H1 (cell line): ENCODE data around the gene CC2D1A. TPM values are rescaled to one million over a fixed set of nuclear protein-coding genes. Genes with fewer than 3 reads are reported as not detected.

Experiments used
- CTCF ChIA-PET: fragments of 300-600 bp; sonication (Branson Sonifier 250); formaldehyde crosslinking; loops from one replicate; lab custom pipeline; 2021; ENCODE audit not compliant: partially characterized antibody; lab: Charles Lee
- POLR2A ChIA-PET: fragments of 300-600 bp; sonication (Branson Sonifier 250); formaldehyde crosslinking; loops from one replicate; lab custom pipeline; 2021; ENCODE audit warnings: inconsistent platforms; ENCODE audit not compliant: partially characterized antibody; lab: Charles Lee
- DNase-seq, 2 experiments: peaks; one replicate each; pipeline versions ENCODE4 v3.0.0 to v3.0.0-alpha.2; 2010 to 2022; ENCODE audit warnings: low spot score in 2 of 2, low read depth in 1 of 2, mixed read lengths in 1 of 2
- FAIRE-seq: peaks from 2 replicates; lab custom pipeline; 2011; peaks lifted over from hg19 to GRCh38; lab: Jason Lieb, UNC
- H2AFZ ChIP-seq: 2 replicates; pipeline ENCODE4 v1.8.1; 2012; ENCODE audit warnings: low read length, inconsistent platforms
- H2AK5ac ChIP-seq: 2 replicates; pipeline ENCODE4 v1.6.1; 2013; ENCODE audit warnings: low read depth, low read length
- H2BK120ac ChIP-seq: replicated peaks from 2 replicates; pipeline ENCODE3; 2013; ENCODE audit warnings: low read depth, low read length, inconsistent platforms
- H2BK12ac ChIP-seq: 2 replicates; pipeline ENCODE4 v1.6.1; 2013; ENCODE audit warnings: low read depth, low read length
- H2BK15ac ChIP-seq: 2 replicates; pipeline ENCODE4 v1.6.1; 2013; ENCODE audit warnings: low read length
- H2BK20ac ChIP-seq: 2 replicates; pipeline ENCODE4 v1.6.1; 2013; ENCODE audit warnings: low read length
- H2BK5ac ChIP-seq: 2 replicates; pipeline ENCODE4 v1.6.1; 2013; ENCODE audit warnings: low read depth, low read length
- H3K14ac ChIP-seq: 2 replicates; pipeline ENCODE4 v1.6.1; 2013; ENCODE audit warnings: inconsistent platforms; ENCODE audit not compliant: insufficient read length
- H3K18ac ChIP-seq: 2 replicates; pipeline ENCODE4 v1.6.1; 2013; ENCODE audit warnings: low read length; ENCODE audit errors: extremely low read depth
- H3K23ac ChIP-seq: 2 replicates; pipeline ENCODE4 v1.6.1; 2013; ENCODE audit warnings: inconsistent platforms; ENCODE audit not compliant: insufficient read length
- H3K23me2 ChIP-seq: 2 replicates; pipeline ENCODE4 v1.6.1; 2013; ENCODE audit warnings: low read depth, low read length
- H3K27ac ChIP-seq: 2 replicates; pipeline ENCODE4 v1.6.1; 2011; ENCODE audit warnings: low read depth, low read length, inconsistent platforms
- H3K27me3 ChIP-seq, 4 experiments: replicated peaks in 1 of 4; 1 replicate in 1 of 4; 2 replicates in 3 of 4; pipeline versions ENCODE4 v1.6.1 to v1.8.1; 2011 to 2013; ENCODE audit warnings: low read length in 3 of 4, mild to moderate bottlenecking in 3 of 4, inconsistent platforms in 2 of 4, mixed read lengths in 2 of 4, moderate library complexity in 1 of 4; ENCODE audit not compliant: control insufficient read depth in 3 of 4, insufficient read depth in 3 of 4; ENCODE audit errors: extremely low read depth in 1 of 4
- H3K36me3 ChIP-seq, 4 experiments: 2 replicates each; pipeline versions ENCODE4 v1.6.1 to v1.8.1; 2011 to 2013; ENCODE audit warnings: mild to moderate bottlenecking in 4 of 4, low read length in 3 of 4, moderate library complexity in 2 of 4, control low read depth in 1 of 4, inconsistent platforms in 1 of 4; ENCODE audit not compliant: insufficient read depth in 4 of 4, control insufficient read depth in 2 of 4
- H3K4ac ChIP-seq: replicated peaks from 2 replicates; pipeline ENCODE3; 2013; ENCODE audit warnings: low read length, low read depth, mixed read lengths, inconsistent platforms; ENCODE audit not compliant: insufficient read length
- H3K4me1 ChIP-seq, 4 experiments: replicated peaks in 1 of 4; 1 replicate in 1 of 4; 2 replicates in 3 of 4; pipeline versions ENCODE4 v1.6.1 to v1.8.1; 2011 to 2013; ENCODE audit warnings: low read length in 3 of 4, inconsistent platforms in 2 of 4, mixed read lengths in 1 of 4; ENCODE audit not compliant: insufficient read depth in 4 of 4, control insufficient read depth in 3 of 4
- H3K4me2 ChIP-seq, 2 experiments: 2 replicates each; pipeline versions ENCODE4 v1.6.1 to v1.8.1; 2011 to 2013; ENCODE audit warnings: low read depth in 2 of 2, low read length in 2 of 2, control low read depth in 1 of 2, inconsistent platforms in 1 of 2, mild to moderate bottlenecking in 1 of 2; ENCODE audit not compliant: insufficient read depth in 1 of 2
- H3K4me3 ChIP-seq, 4 experiments: fragments of 200-600, 300-600 bp in 1 of 4; sonication (generic), shearing (Covaris generic), sonication (Bioruptor Twin) in 1 of 4; 2 replicates each; pipeline versions ENCODE4 v1.5.1 to v1.8.1; 2011 to 2016; ENCODE audit warnings: low read length in 4 of 4, low read depth in 3 of 4, control low read depth in 2 of 4, inconsistent platforms in 2 of 4, mild to moderate bottlenecking in 2 of 4, mixed read lengths in 1 of 4, moderate library complexity in 1 of 4; ENCODE audit not compliant: insufficient read depth in 2 of 4; ENCODE audit errors: extremely low read depth in 1 of 4
- H3K56ac ChIP-seq: replicated peaks from 2 replicates; pipeline ENCODE3; 2013; ENCODE audit warnings: low read depth, mild to moderate bottlenecking, mixed read lengths, low read length, inconsistent platforms; ENCODE audit not compliant: insufficient read length
- H3K79me1 ChIP-seq: 2 replicates; pipeline ENCODE4 v1.6.1; 2013; ENCODE audit warnings: low read depth, low read length, control low read depth
- H3K79me2 ChIP-seq, 2 experiments: 2 replicates each; pipeline versions ENCODE4 v1.6.1 to v1.8.1; 2012 to 2013; ENCODE audit warnings: low read length in 2 of 2, mild to moderate bottlenecking in 2 of 2, inconsistent platforms in 1 of 2; ENCODE audit not compliant: insufficient read depth in 2 of 2, control insufficient read depth in 1 of 2
- H3K9ac ChIP-seq, 4 experiments: replicated peaks in 1 of 4; 1 replicate in 1 of 4; 2 replicates in 3 of 4; pipeline versions ENCODE4 v1.6.1 to v1.8.1; 2011 to 2013; ENCODE audit warnings: low read depth in 3 of 4, low read length in 3 of 4, control low read depth in 2 of 4, mild to moderate bottlenecking in 2 of 4, moderate library complexity in 2 of 4, inconsistent platforms in 1 of 4; ENCODE audit errors: extremely low read depth in 1 of 4
- H3K9me3 ChIP-seq, 2 experiments: 2 replicates each; pipeline versions ENCODE4 v1.6.1 to v1.8.1; 2012 to 2013; ENCODE audit warnings: mild to moderate bottlenecking in 2 of 2, moderate library complexity in 2 of 2, control low read depth in 1 of 2, inconsistent platforms in 1 of 2, low read depth in 1 of 2, low read length in 1 of 2, mixed read lengths in 1 of 2; ENCODE audit not compliant: insufficient read depth in 2 of 2
- H4K20me1 ChIP-seq, 2 experiments: replicated peaks in 1 of 2; 2 replicates each; pipeline versions ENCODE3 to v1.8.1; 2011 to 2013; ENCODE audit warnings: inconsistent platforms in 2 of 2, low read length in 2 of 2, mild to moderate bottlenecking in 1 of 2; ENCODE audit not compliant: insufficient read depth in 2 of 2, control insufficient read depth in 1 of 2
- H4K5ac ChIP-seq: 2 replicates; pipeline ENCODE4 v1.6.1; 2013; ENCODE audit warnings: low read length, low read depth, mixed read lengths, inconsistent platforms; ENCODE audit not compliant: insufficient read length
- H4K8ac ChIP-seq: 2 replicates; pipeline ENCODE4 v1.8.0; 2013; ENCODE audit warnings: mild to moderate bottlenecking, moderate library complexity, low read length, inconsistent platforms; ENCODE audit not compliant: insufficient read depth; ENCODE audit errors: extremely low read depth
- H4K91ac ChIP-seq: replicated peaks from 2 replicates; pipeline ENCODE3; 2013; ENCODE audit warnings: low read length, mixed read lengths, inconsistent platforms; ENCODE audit not compliant: insufficient read length
- HDAC2 ChIP-seq, 2 experiments: fragments of 300-600 bp in 1 of 2; sonication (generic) in 1 of 2; IDR thresholded peaks; 2 replicates each; pipeline ENCODE4 v1.6.1; 2011 to 2012; ENCODE audit warnings: low read depth in 2 of 2, low read length in 2 of 2, mild to moderate bottlenecking in 2 of 2, moderate library complexity in 2 of 2, borderline replicate concordance in 1 of 2, inconsistent platforms in 1 of 2
- KDM1A ChIP-seq: fragments of 200-600, 300-600 bp; sonication (generic); IDR thresholded peaks from 2 replicates; pipeline ENCODE4 v1.7.1; 2016; ENCODE audit warnings: mild to moderate bottlenecking, low read length, borderline replicate concordance
- WGBS, 2 experiments: shearing (Covaris generic) in 1 of 2; methylation state at CpG; one replicate each; pipeline versions ENCODE4 v1.1.6 to v1.1.7; 2013 to 2015; ENCODE audit warnings: low lambda C conversion rate in 2 of 2, mixed read lengths in 2 of 2, inconsistent platforms in 1 of 2, low coverage in 1 of 2, missing lambda C conversion rate in 1 of 2; ENCODE audit not compliant: insufficient replicate concordance in 2 of 2, insufficient coverage in 1 of 2, insufficient read length in 1 of 2; ENCODE audit errors: extremely low coverage in 1 of 2, missing lambda C conversion rate in 1 of 2; 5-methylcytosine and 5-hydroxymethylcytosine counted together
- polyA plus RNA-seq, 7 experiments: library from polyadenylated mRNA; depleted of rRNA in 3 of 7; stranded (reverse) in 5 of 7; unstranded in 2 of 7; fragments of >200 nt in 5 of 7; fragments of 200-250 nt in 2 of 7; gene quantifications; 1 replicate in 5 of 7; 2 replicates in 1 of 7; 4 replicates in 1 of 7; pipeline versions ENCODE4 v1.2.1 to v1.2.3, GENCODE V29; 2011 to 2013; ENCODE audit warnings: missing spikeins in 2 of 7, mixed read lengths in 2 of 7
- total RNA-seq: library from RNA; stranded (reverse); fragmentation: NEBNext Ultra II Directional; extraction: Animal tissue kit (Norgen Biotek cat#: 25700); gene quantifications from 2 replicates; pipeline ENCODE4 v1.2.1, GENCODE V29; 2021

The CC2D1A gene
- total and polyA plus RNA-seq, 2 of the 8 experiments (the other 6 are each of a cell fraction or from before 2014, with no cell fraction given): 12.5 to 33.0 TPM

DNA sequence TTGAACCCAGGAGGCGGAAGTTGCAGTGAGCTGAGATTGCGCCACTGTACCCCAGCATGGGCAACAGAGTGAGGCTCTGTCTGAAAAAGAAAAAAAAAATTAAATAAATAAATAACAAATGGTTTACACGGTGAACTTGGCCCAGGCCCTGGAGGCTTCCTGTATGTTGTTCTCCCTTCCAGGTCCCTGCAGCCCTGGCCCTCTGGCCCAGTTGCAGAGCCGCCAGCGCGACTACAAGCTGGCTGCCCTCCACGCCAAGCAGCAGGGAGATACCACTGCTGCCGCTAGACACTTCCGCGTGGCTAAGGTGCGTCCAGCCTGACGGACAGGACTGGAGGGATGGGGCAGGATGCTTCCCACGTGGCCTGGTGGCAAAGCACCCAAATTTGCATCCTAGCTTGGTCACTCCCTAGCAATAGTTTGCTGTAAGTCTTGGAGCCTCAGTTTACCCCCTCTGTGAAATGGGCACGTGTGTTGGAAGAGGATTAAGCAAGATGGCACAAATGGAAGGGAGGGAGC is 11.9 kb downstream of the CC2D1A start:
- H3K36me3 ChIP-seq: peaks cover 8 to 44% (median 35%) of the 10 kb centered on the region in 4 experiments
- H2BK15ac ChIP-seq: no peak overlapping the region
- POLR2A ChIA-PET: interaction anchor here (1.1 to 1.6 kb wide), 6 partner anchors 9 to 125 kb away, joined by 3 to 4 read pairs (median 3); no protein-coding TSS in a partner anchor
- no peaks in the 10 kb centered on the region for H3K27me3 ChIP-seq
- no peak overlapping the region for H3K4ac ChIP-seq
- TF ChIP-seq KDM1A (peak; percentile 30; the same call in 1 of the 2 replicates), HDAC2 (IDR thresholded peaks at IDR 0.05; ENCODE audit: borderline replicate concordance in 1 of 2, low read depth in 2 of 2, low read length in 2 of 2) (no peak)
- TF ChIP-seq, all 59 proteins: peak for 1
- no peaks in the 10 kb centered on the region for H3K4me1 ChIP-seq
- no peak overlapping the region for H2AK5ac ChIP-seq
- no peaks in the 10 kb centered on the region for H3K79me1 ChIP-seq
- DNase-seq (no peak), FAIRE-seq (no peak)
- H4K20me1 ChIP-seq: peaks cover 0 to 3% of the 10 kb centered on the region in 2 experiments
- H3K56ac ChIP-seq: no peak overlapping the region
- no peak overlapping the region for H3K9ac ChIP-seq
- H4K5ac ChIP-seq: no peak overlapping the region
- H4K91ac ChIP-seq: no peak overlapping the region
- no peak overlapping the region for H3K18ac ChIP-seq
- no peak overlapping the region for H4K8ac ChIP-seq
- no peak overlapping the region for H3K4me2 ChIP-seq
- peaks cover 9 to 10% of the 10 kb centered on the region in 2 experiments for H3K9me3 ChIP-seq
- no peak overlapping the region for H2BK120ac ChIP-seq
- no peak overlapping the region for H2BK5ac ChIP-seq
- H3K23me2 ChIP-seq: no peaks in the 10 kb centered on the region
- 95% methylated on average over 14 of the region's 14 CpGs; no CpG with 5 or more reads in 1 of the 2 experiments for WGBS, 2 experiments
- CTCF ChIA-PET: interaction anchor here (1.1 to 2.8 kb wide), 2 partner anchors 15 to 141 kb away, joined by 3 to 12 read pairs; no protein-coding TSS in a partner anchor
- H2BK12ac ChIP-seq: no peak overlapping the region
- H2AFZ ChIP-seq: no peak overlapping the region
- no peak overlapping the region for H3K14ac ChIP-seq
- H3K23ac ChIP-seq: no peak overlapping the region
- no peak overlapping the region for H3K4me3 ChIP-seq
- no peaks in the 10 kb centered on the region for H3K79me2 ChIP-seq
- H3K27ac ChIP-seq: no peak overlapping the region
- H2BK20ac ChIP-seq: no peak overlapping the region
